WTC11 (cell line): ENCODE data around the gene AURKA.

Experiments
- CBFB ChIP-seq: sonication (generic); formaldehyde crosslinking; IDR thresholded peaks from 2 replicates; pipeline ENCODE4 v1.8.1; 2022; ENCODE audit warnings: mild to moderate bottlenecking, low read depth, missing genetic modification reagents
- CREB1 ChIP-seq: sonication (generic); formaldehyde crosslinking; IDR thresholded peaks from 2 replicates; pipeline ENCODE4 v1.8.0; 2023; ENCODE audit warnings: mild to moderate bottlenecking, missing genetic modification reagents
- FOXK1 ChIP-seq: sonication (generic); formaldehyde crosslinking; IDR thresholded peaks from 2 replicates; pipeline ENCODE4 v1.8.0; 2022; ENCODE audit warnings: mild to moderate bottlenecking, moderate library complexity, missing genetic modification reagents
- MYBL2 ChIP-seq: sonication (generic); formaldehyde crosslinking; IDR thresholded peaks from 2 replicates; pipeline ENCODE4 v1.8.1; 2023; ENCODE audit warnings: mild to moderate bottlenecking, moderate library complexity, missing genetic modification reagents
- SMAD4 ChIP-seq: sonication (generic); formaldehyde crosslinking; IDR thresholded peaks from 2 replicates; pipeline ENCODE4 v1.8.0; 2022; ENCODE audit warnings: mild to moderate bottlenecking, missing genetic modification reagents
- SP1 ChIP-seq: sonication (generic); formaldehyde crosslinking; conservative IDR thresholded peaks from 2 replicates; pipeline ENCODE4 v1.8.1; 2022; ENCODE audit warnings: missing genetic modification reagents
- TF ChIP-seq, protein P1 (sequence below): fragments of 200-600 bp; IDR thresholded peaks from 2 replicates; pipeline ENCODE4 v1.8.0; 2022; ENCODE audit warnings: antibody characterized with exemption

GRCh38 chr20:56378386-56378785 is 13.6 kb downstream of the AURKA start:
- TF ChIP-seq SP1 (CRISPR knock-in tag) (no peak), CBFB (no peak), SMAD4 (CRISPR knock-in tag) (no peak), CREB1 (CRISPR knock-in tag) (no peak), FOXK1 (no peak), MYBL2 (CRISPR knock-in tag) (no peak)
- TF ChIP-seq, protein P1, sequence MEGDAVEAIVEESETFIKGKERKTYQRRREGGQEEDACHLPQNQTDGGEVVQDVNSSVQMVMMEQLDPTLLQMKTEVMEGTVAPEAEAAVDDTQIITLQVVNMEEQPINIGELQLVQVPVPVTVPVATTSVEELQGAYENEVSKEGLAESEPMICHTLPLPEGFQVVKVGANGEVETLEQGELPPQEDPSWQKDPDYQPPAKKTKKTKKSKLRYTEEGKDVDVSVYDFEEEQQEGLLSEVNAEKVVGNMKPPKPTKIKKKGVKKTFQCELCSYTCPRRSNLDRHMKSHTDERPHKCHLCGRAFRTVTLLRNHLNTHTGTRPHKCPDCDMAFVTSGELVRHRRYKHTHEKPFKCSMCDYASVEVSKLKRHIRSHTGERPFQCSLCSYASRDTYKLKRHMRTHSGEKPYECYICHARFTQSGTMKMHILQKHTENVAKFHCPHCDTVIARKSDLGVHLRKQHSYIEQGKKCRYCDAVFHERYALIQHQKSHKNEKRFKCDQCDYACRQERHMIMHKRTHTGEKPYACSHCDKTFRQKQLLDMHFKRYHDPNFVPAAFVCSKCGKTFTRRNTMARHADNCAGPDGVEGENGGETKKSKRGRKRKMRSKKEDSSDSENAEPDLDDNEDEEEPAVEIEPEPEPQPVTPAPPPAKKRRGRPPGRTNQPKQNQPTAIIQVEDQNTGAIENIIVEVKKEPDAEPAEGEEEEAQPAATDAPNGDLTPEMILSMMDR = no peak
